ENCODE data around the gene RFC4.
A peak's percentile ranks its signal among the peaks of the same experiment; 100 is the strongest.

Gene RFC4

GRCh38 chr3:186751480-186751879 is 54.8 kb downstream of the RFC4 start:
- no peak for DNase-seq

GRCh38 chr3:186750316-186750715 is 56.0 kb downstream of the RFC4 start:
- DNase-seq: no peak

- DNase-seq: peak in 7 of 56 donors; percentile 1 to 7 (median 4)
Measured at GRCh38 chr3:186746008-186746407, 60.3 kb downstream of the RFC4 start.

- no peak for DNase-seq
Measured at GRCh38 chr3:186743666-186744065, 62.6 kb downstream of the RFC4 start.

- no peak for DNase-seq
Measured at GRCh38 chr3:186742618-186743380, 63.5 kb downstream of the RFC4 start.

All from amygdala (tissue), 56 donors.